K562 (cell line): ENCODE measurements around the gene GLT6D1.

Experiments
- JUNB ChIP-seq: fragments of 450-650 bp; formaldehyde crosslinking; conservative IDR thresholded peaks from 2 replicates; pipeline ENCODE4 v1.4.0; 2020; ENCODE audit warnings: mild to moderate bottlenecking
- MXI1 ChIP-seq: IDR thresholded peaks from 2 replicates; pipeline ENCODE4 v1.6.1; 2011; ENCODE audit warnings: low read depth, mild to moderate bottlenecking, improper control_type of control experiment, low read length

GRCh38 chr9:135588371-135588770 lies 51.0 kb downstream of the GLT6D1 start:
- no peak for TF ChIP-seq MXI1
- no peak for TF ChIP-seq JUNB (CRISPR knock-in tag)
